ENCODE results near the gene TIMD4.

- TF ChIP-seq CTCF (IDR thresholded peaks at IDR 0.05) = no peak
- no peak for TF ChIP-seq TCF7L2 (IDR thresholded peaks at IDR 0.05; ENCODE audit: low read depth, low read length)
- TF ChIP-seq POLR2AphosphoS5 (IDR thresholded peaks at IDR 0.05; ENCODE audit: low read depth, low read length) = no peak
Measured at GRCh38 chr5:156963125-156963524, at the start of gene TIMD4.
